DMS153 (cell line): ENCODE measurements around the gene SPTLC3.

Source experiments
- DNase-seq: peaks from one replicate; lab custom pipeline; 2025; lab: John Stamatoyannopoulos, UW

SPTLC3 gene

GRCh38 chr20:12984863-12985262, 23.9 kb upstream of the SPTLC3 start:
- DNase-seq, result no peak

- no peak for DNase-seq
Measured at GRCh38 chr20:12987261-12987660, 21.5 kb upstream of the SPTLC3 start.

- DNase-seq, result no peak
Measured at GRCh38 chr20:12989586-12990115, 19.1 kb upstream of the SPTLC3 start.

DNA sequence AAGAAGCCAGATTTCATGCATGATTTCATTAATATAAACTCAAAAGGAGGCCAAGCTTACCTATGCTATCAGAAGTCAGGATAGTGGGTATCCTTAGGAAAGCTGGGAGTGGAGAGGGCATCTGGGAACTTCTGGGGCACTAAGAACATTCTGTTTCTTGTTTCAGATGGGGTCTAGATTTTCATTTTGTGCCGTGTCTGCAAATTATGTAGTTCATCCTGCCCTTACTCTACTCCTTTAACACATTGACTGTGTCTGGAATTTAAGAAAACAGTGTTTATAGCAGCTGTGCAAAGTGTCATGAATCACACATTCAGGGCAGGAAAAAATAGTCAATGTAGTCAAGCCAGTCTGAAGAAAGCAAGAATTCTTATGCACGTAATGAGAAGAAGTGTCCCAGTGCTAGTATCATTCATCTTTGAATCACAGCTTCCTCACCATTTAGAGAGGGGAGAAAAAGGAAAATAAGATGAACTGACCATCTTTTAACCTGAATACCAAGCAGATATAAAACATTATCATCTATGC, 11.6 kb upstream of the SPTLC3 start:
- DNase-seq, result no peak

DNA sequence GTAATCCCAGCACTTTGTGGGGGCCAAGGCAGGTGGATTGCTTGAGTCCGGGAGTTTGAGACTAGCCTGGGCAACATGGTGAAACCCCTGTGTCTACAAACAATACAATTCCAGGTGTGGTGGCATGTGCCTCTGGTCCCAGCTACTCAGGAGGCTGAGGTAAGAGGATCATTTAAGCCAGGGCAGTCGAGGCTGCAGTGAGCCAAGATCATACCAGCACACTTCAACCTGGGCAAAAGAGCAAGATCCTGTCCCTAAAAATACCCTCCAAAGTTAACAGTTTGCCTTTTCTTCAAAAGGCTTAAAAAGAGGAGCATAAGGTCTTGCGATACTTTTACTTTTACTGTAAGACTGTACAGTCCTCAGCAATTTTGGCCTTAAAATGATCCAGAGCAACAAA, 10.7 kb upstream of the SPTLC3 start:
- no peak for DNase-seq

DNA sequence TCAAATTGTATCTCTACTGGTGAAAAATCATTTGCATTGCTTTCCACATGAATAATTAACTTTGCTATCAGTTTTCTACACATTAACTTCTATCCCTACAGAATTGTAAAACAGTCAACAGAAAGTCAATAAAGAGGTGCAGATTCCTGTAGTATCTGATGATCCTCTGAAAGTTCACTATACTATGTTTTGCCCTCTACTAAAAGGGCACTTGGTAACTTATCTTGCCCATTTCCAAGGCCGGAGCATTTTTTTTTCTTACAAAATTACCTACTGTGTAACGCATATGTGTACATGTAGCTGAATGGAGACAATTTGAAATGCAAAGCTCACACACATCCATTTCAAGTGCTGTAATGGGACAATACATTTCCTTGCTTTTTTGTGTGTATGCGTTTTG, 9.6 kb upstream of the SPTLC3 start:
- DNase-seq, result no peak

DNA sequence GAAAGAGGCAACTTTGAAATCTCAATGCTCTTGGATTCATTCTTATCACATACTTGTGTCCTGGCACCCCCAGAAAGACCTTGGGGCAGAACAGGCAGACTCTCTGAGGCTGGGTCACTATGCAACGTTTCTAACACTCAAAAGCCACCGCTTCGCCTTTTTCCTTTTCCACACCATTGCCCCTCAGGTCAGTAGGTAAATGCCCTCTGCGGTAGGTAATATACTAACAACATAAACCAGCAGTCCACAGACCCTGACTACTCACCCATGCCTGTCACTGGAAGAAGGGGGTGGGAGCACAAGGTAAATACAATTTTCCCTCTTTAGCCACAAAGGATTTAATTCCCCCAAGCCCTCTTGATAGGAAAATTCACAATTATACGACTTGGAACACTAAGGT, 6.5 kb upstream of the SPTLC3 start:
- DNase-seq, result no peak

DNA sequence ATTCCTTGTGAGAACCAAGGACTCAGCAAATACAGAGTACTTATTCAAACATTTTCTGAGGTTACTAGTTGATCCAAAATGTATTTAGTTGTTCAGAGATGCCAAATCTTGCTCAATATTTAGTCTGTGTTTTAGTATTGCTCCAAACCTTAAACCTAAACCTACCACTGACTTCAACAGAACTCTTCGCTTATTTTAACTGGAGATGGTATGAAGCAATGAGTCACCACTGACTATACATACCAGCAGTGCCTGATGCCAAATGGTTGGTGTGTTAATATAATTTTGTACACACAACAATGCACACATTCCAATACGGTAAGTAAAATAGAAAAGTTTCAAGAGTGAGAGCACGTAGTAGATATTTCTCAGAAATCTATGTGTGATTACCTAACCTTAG, 1.9 kb upstream of the SPTLC3 start:
- DNase-seq, result no peak

- no peak for DNase-seq
Measured at GRCh38 chr20:13007596-13007995, 1.2 kb upstream of the SPTLC3 start.

DNA sequence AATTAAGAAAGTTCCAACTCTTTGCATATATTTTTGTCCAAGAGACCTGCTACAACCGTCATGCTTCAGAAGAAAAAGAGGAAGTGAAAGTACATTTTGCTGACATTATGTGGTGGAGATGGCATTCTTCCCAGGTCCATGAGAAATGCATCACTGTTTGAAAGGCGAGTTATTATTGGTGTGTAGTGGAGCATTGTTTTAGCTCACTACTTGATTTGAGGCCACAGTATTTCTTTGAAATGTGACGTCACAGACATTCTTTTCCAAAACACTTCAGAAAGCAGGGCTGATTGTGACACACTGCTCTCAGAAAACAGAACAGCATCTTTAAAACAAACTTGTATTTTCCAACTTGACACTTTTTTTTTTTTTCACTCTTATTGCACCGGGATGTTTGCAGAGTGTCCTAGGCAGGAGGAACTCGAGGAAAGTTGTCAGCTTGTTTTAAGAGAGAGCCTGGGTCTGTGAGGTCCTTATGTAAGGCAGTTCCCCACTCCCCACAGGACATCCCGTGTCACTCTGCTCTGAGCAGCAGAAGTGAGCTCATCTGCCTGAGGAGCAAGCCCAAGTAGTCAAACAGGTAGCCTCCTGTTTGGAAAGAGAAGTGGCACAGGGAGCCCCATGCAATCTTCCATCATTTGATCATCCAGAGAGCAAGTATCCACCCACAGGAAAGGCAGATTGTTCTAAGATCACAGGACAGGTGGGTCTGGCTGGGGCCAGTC, 1.1 kb downstream of the SPTLC3 start:
- peak; percentile 17 for DNase-seq

DNA sequence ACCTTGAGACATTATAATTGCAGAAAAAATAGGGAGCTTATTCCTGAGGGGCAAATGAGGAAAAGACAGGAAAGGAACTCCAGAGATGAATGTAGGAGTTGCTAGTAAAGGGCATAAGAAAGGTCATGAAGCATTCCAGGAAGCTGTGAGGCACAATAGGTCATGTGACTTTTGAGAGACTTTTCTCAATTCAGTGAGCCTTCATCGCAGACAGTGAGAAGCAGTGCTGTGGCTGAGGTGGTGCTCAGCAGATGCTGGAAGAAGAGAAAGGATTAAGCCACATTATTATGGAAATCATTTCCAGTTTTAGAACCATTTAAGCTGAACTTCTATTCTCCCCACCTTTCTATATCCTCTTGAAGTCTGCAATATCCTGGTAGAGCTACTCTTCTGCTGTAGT, 4.1 kb downstream of the SPTLC3 start:
- DNase-seq, result no peak

DNA sequence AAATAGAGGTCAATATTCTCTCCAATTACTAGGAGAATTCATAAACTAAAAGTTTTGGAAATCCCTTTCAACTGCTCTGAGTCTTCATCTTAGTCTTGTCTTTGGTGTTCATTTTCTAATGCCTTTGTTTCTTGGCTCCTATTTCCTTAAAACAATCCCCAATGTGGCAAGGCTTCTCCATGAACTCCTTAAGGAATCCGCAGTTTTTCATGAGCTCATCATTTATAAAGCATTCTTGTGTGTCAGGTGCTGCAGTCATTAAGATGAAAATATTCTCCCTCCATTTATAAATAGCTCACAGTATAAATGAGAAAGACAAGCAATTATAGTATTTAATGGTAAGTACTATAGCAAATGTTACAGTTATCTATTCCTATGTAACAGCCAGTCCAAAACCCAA, 4.6 kb downstream of the SPTLC3 start:
- no peak for DNase-seq

GRCh38 chr20:13017235-13017634, 8.5 kb downstream of the SPTLC3 start:
- no peak for DNase-seq

GRCh38 chr20:13017883-13018535, 9.2 kb downstream of the SPTLC3 start:
- DNase-seq, result no peak

- DNase-seq, result no peak
Measured at GRCh38 chr20:13021205-13021970, 12.6 kb downstream of the SPTLC3 start.

DNA sequence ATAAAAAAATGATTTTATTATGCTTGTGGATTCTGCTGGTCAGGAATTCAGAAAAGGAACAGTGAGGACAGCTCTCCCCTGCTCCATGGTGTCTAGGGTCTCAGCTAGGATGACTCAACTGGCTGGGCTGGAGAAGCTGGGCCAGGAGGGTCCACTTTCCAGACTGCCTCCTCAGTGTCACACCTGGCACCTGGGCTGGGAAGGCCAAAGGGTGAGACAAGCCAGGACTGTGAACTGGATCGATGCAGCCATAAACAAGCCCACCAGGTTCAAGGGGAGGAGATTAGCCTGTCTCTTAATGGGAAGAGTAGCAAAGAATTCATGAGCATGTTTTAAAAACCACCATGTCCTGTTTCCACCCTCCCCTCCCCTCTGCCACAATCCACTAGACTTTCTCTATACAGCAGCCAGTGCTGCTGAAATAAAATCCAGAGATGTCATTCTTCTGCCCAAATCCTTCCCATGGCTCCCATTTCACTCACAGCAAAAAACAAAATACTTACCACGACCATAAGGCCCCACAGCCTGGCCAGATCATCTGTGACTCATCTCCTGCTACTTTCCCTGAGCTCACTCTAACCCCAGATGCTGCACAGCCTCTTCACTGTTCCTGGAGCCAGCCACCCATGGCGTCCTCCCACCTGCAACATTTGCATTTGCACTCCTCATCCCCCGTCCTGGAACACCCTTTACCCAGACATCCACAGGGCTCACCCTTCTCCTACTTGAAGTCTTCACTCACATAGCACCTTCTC, 13.8 kb downstream of the SPTLC3 start:
- DNase-seq, result no peak

DNA sequence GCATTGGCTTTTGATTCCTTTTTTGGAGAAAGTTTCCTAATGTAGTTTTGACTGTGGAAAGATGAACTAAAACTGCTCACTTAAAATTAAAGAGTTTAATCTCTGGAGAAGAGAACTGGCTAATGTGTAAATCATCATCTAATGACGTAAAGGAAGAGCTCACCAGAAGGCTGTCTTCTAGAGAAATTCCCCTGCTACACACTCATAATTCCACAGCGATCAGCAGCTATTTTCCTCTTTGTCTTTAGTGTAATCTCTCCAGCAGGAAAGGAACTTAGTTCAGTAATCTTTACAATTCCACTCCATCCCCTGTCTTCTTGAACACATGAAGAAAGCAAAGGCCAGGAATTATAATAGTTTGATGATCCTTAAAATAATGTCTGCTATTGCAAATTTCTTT, 15.8 kb downstream of the SPTLC3 start:
- no peak for DNase-seq

GRCh38 chr20:13025181-13025580, 16.4 kb downstream of the SPTLC3 start:
- DNase-seq, result no peak

DNA sequence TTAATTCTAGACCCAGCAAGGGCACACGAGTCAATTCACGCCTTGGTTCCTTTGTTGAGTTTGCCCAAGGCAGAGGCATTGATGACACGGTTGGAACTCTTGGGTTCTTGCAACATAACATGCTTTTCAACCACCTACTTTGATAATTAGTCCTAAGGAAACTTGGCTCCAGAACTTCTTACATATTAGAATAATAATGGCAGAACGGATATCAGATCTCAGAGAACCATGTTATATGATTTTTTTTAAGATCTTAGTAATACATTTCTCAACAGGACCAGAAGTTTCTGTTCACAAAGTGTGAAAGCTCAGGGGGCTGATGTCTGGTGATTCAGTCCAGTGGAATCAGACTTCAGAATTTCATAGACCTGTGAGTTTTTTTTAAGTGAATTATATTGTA, 19.2 kb downstream of the SPTLC3 start:
- no peak for DNase-seq

- no peak for DNase-seq
Measured at GRCh38 chr20:13028673-13029072, 19.9 kb downstream of the SPTLC3 start.

GRCh38 chr20:13029687-13030375, 21.1 kb downstream of the SPTLC3 start:
- DNase-seq, result no peak
